B cell (primary cell): ENCODE measurements around the gene CACNA1A. TPM values are rescaled to one million over a fixed set of nuclear protein-coding genes. Genes with fewer than 3 reads are reported as not detected.
"Not testable (repeated sequence)": the region's sequence is repeated elsewhere in the genome, so short reads cannot be mapped to it uniquely, and the experiment has no call there.

Source experiments
- ATAC-seq: fragments of 200-7000 bp; cut with Tn5 transposase; one replicate; pipeline ENCODE4 v1.10.0; 2021; ENCODE audit warnings: low read depth, mild to moderate bottlenecking, moderate number of reproducible peaks, moderate library complexity
- CTCF ChIA-PET: fragments of 350-600 bp; sonication (Branson Sonifier 250); formaldehyde crosslinking; loops from one replicate; lab custom pipeline; 2021; ENCODE audit warnings: antibody characterized with exemption, inconsistent platforms; lab: Charles Lee
- POLR2A ChIA-PET: fragments of 350-600 bp; sonication (Branson Sonifier 250); formaldehyde crosslinking; loops from one replicate; lab custom pipeline; 2021; ENCODE audit warnings: antibody characterized with exemption; lab: Charles Lee
- DNase-seq: peaks from one replicate; pipeline ENCODE4 v3.0.0; 2013
- H2AFZ ChIP-seq: 2 replicates; pipeline ENCODE4 v1.6.1; 2012; ENCODE audit warnings: mild to moderate bottlenecking, low read depth, low read length; ENCODE audit not compliant: insufficient read depth, poor library complexity, severe bottlenecking
- H3K27ac ChIP-seq, 2 donors: 1 replicate in 1 of 2; 2 replicates in 1 of 2; pipeline ENCODE4 v1.5.1; 2012 to 2013; ENCODE audit warnings: low read length in 2 of 2, mild to moderate bottlenecking in 2 of 2, moderate library complexity in 1 of 2
- H3K27me3 ChIP-seq, 4 experiments: fragments of 200-600 bp in 1 of 4; sonication (generic) in 1 of 4; replicated peaks in 1 of 4; 1 replicate in 2 of 4; 2 replicates in 2 of 4; pipeline versions ENCODE4 v1.6.1 to v1.7.0; 2013 to 2016; ENCODE audit warnings: low read length in 3 of 4, mild to moderate bottlenecking in 2 of 4, mixed read lengths in 1 of 4, moderate library complexity in 1 of 4; ENCODE audit not compliant: insufficient read depth in 4 of 4, control insufficient read depth in 3 of 4; ENCODE audit errors: control extremely low read depth in 1 of 4
- H3K36me3 ChIP-seq, 2 experiments: replicated peaks in 1 of 2; 1 replicate in 1 of 2; 2 replicates in 1 of 2; pipeline versions ENCODE4 v1.6.1 to v1.7.1; 2013; ENCODE audit warnings: low read length in 1 of 2; ENCODE audit not compliant: insufficient read depth in 2 of 2, control insufficient read depth in 1 of 2; ENCODE audit errors: control extremely low read depth in 1 of 2, extremely low read depth in 1 of 2
- H3K4me1 ChIP-seq, 2 donors: fragments of 200-600 bp in 1 of 2; sonication (generic) in 1 of 2; 1 replicate in 1 of 2; 2 replicates in 1 of 2; pipeline versions ENCODE4 v1.5.1 to v1.6.1; 2013 to 2017; ENCODE audit warnings: low read length in 2 of 2; ENCODE audit not compliant: control insufficient read depth in 2 of 2, insufficient read depth in 2 of 2
- H3K4me2 ChIP-seq: replicated peaks from 2 replicates; pipeline ENCODE3; 2012; ENCODE audit warnings: mild to moderate bottlenecking, low read depth, low read length; ENCODE audit not compliant: poor library complexity, severe bottlenecking
- H3K4me3 ChIP-seq, 5 experiments: fragments of 200-600 bp in 1 of 5; sonication (generic) in 1 of 5; 1 replicate in 3 of 5; 2 replicates in 2 of 5; pipeline versions ENCODE4 v1.5.1 to v1.7.0; 2011 to 2016; ENCODE audit warnings: low read length in 4 of 5, mild to moderate bottlenecking in 4 of 5, low read depth in 2 of 5, control low read depth in 1 of 5, moderate library complexity in 1 of 5; ENCODE audit not compliant: insufficient read depth in 1 of 5; ENCODE audit errors: control extremely low read depth in 1 of 5, extremely low read depth in 1 of 5
- H3K79me2 ChIP-seq: fragments of 200-600 bp; sonication (generic); one replicate; pipeline ENCODE4 v1.6.0; 2016; ENCODE audit warnings: low read length; ENCODE audit not compliant: control insufficient read depth, insufficient read depth
- H3K9ac ChIP-seq: fragments of 200-600 bp; sonication (generic); 2 replicates; pipeline ENCODE4 v1.6.1; 2017; ENCODE audit warnings: mild to moderate bottlenecking, low read length, moderate library complexity
- H3K9me3 ChIP-seq, 3 donors: one replicate each; pipeline versions ENCODE4 v1.6.1 to v1.7.1; 2013; ENCODE audit warnings: low read length in 2 of 3; ENCODE audit not compliant: control insufficient read depth in 2 of 3, insufficient read depth in 1 of 3; ENCODE audit errors: control extremely low read depth in 1 of 3
- H4K20me1 ChIP-seq: 2 replicates; pipeline ENCODE4 v1.6.0; 2012; ENCODE audit warnings: mild to moderate bottlenecking, low read length; ENCODE audit not compliant: insufficient read depth, control insufficient read depth, poor library complexity, severe bottlenecking
- H3K27ac Mint-ChIP-seq: one replicate; pipeline ENCODE4 v1.8.0; 2021; ENCODE audit warnings: mixed read lengths
- H3K27me3 Mint-ChIP-seq: one replicate; pipeline ENCODE4 v1.8.0; 2021; ENCODE audit warnings: mixed read lengths
- H3K4me1 Mint-ChIP-seq: one replicate; pipeline ENCODE4 v1.8.0; 2021; ENCODE audit warnings: mixed read lengths
- H3K4me3 Mint-ChIP-seq: one replicate; pipeline ENCODE4 v1.8.0; 2021; ENCODE audit warnings: mixed read lengths
- H3K9me3 Mint-ChIP-seq: one replicate; pipeline ENCODE4 v1.8.0; 2022; ENCODE audit warnings: mixed read lengths; ENCODE audit not compliant: insufficient read depth
- CTCF ChIP-seq: fragments of 200-600 bp; IDR thresholded peaks from one replicate; pipeline ENCODE4 v1.8.0; 2022; ENCODE audit warnings: antibody characterized with exemption, mild to moderate bottlenecking
- EZH2 ChIP-seq: IDR thresholded peaks from 2 replicates; pipeline ENCODE4 v1.6.1; 2012; ENCODE audit warnings: borderline replicate concordance, low read depth, mild to moderate bottlenecking, moderate library complexity, low read length; ENCODE audit not compliant: insufficient read depth, poor library complexity, severe bottlenecking
- WGBS: methylation state at CpG from one replicate; pipeline ENCODE4 v1.1.5; 2013; ENCODE audit warnings: missing lambda C conversion rate; ENCODE audit not compliant: insufficient coverage; 5-methylcytosine and 5-hydroxymethylcytosine counted together
- intact Hi-C: fragments of 100-400 bp; cut with micrococcal nuclease; formaldehyde crosslinking; loops from one replicate; pipeline ENCODE4 v1.10.0; 2022
- polyA plus RNA-seq: library from polyadenylated mRNA; depleted of rRNA; stranded (reverse); fragments of >200 nt; gene quantifications from 2 replicates; pipeline ENCODE4 v1.2.3, GENCODE V29; 2012
- total RNA-seq, 2 donors: library from RNA; stranded (reverse); fragments of 120-200 nt in 1 of 2; gene quantifications; 1 replicate in 1 of 2; 2 replicates in 1 of 2; pipeline versions ENCODE4 v1.2.3 to v1.2.4, GENCODE V29; 2013 to 2022

CACNA1A gene
- total and polyA plus RNA-seq, 2 donors (not counting 1 experiment from before 2014, with no cell fraction given): 1.2 to 1.3 TPM

GRCh38 chr19:13428352-13428751 lies 77.9 kb downstream of the CACNA1A start:
- no peak overlapping the region for H3K4me2 ChIP-seq
- no peaks in the 10 kb centered on the region for H4K20me1 ChIP-seq
- ATAC-seq: no peak
- no peaks in the 10 kb centered on the region for H3K36me3 ChIP-seq
- peaks cover 0 to 16% (median 4%) of the 10 kb centered on the region in 4 experiments for H3K27me3 ChIP-seq
- Mint-ChIP-seq H3K4me3 (no peak overlapping the region), H3K9me3 (peaks cover 13% of the 10 kb centered on the region), H3K27ac (no peak overlapping the region), H3K4me1 (no peaks in the 10 kb centered on the region), H3K27me3 (peaks cover 18% of the 10 kb centered on the region)
- no peak overlapping the region for H3K4me3 ChIP-seq
- peak; percentile 13 for DNase-seq
- H3K27ac ChIP-seq: no peak overlapping the region
- intact Hi-C loops: no loop called here
- H2AFZ ChIP-seq: no peak overlapping the region
- H3K9ac ChIP-seq: no peak overlapping the region
- TF ChIP-seq CTCF (peak; percentile 56), EZH2 (no peak)
- CTCF ChIA-PET: interaction anchor here (1.2 kb wide), 1 partner anchor 233 kb away, joined by 3 read pairs; no protein-coding TSS in a partner anchor
- H3K79me2 ChIP-seq: no peaks in the 10 kb centered on the region
- POLR2A ChIA-PET: no interaction called here
- WGBS: 53% methylated on average over 8 of the region's 9 CpGs
- H3K4me1 ChIP-seq: no peaks in the 10 kb centered on the region
- peaks cover 1 to 33% (median 12%) of the 10 kb centered on the region in 3 donors for H3K9me3 ChIP-seq

GRCh38 chr19:13427273-13428051 lies 78.8 kb downstream of the CACNA1A start:
- no peaks in the 10 kb centered on the region for H4K20me1 ChIP-seq
- no peak overlapping the region for H2AFZ ChIP-seq
- no peak overlapping the region for H3K4me3 Mint-ChIP-seq
- intact Hi-C loops: no loop called here
- no peak overlapping the region for H3K4me3 ChIP-seq
- H3K27me3 ChIP-seq: peaks cover 0 to 18% (median 4%) of the 10 kb centered on the region in 4 experiments
- H3K27ac Mint-ChIP-seq: no peak overlapping the region
- no peak overlapping the region for H3K9ac ChIP-seq
- no peaks in the 10 kb centered on the region for H3K4me1 Mint-ChIP-seq
- DNase-seq: no peak
- POLR2A ChIA-PET: no interaction called here
- peaks cover 18% of the 10 kb centered on the region for H3K9me3 Mint-ChIP-seq
- WGBS: 95% methylated on average over 6 of the region's 11 CpGs
- peaks cover 1 to 41% (median 20%) of the 10 kb centered on the region in 3 donors for H3K9me3 ChIP-seq
- no peak overlapping the region for H3K4me2 ChIP-seq
- peaks cover 18% of the 10 kb centered on the region for H3K27me3 Mint-ChIP-seq
- CTCF ChIA-PET: no interaction called here
- H3K79me2 ChIP-seq: no peaks in the 10 kb centered on the region
- H3K27ac ChIP-seq: no peak overlapping the region
- TF ChIP-seq EZH2 (no peak), CTCF (no peak)
- ATAC-seq: no peak
- H3K4me1 ChIP-seq: no peaks in the 10 kb centered on the region
- H3K36me3 ChIP-seq: no peaks in the 10 kb centered on the region

GRCh38 chr19:13425875-13426274 lies 80.4 kb downstream of the CACNA1A start:
- H3K4me3 ChIP-seq, H3K36me3 ChIP-seq, H3K9ac ChIP-seq, DNase-seq, H3K4me3 Mint-ChIP-seq, intact Hi-C loops, H3K4me2 ChIP-seq, H3K4me1 ChIP-seq, H3K27ac Mint-ChIP-seq, H3K4me1 Mint-ChIP-seq, ATAC-seq, H2AFZ ChIP-seq, H3K79me2 ChIP-seq, H3K27ac ChIP-seq, CTCF ChIA-PET, POLR2A ChIA-PET, H4K20me1 ChIP-seq: not testable (repeated sequence)
- Mint-ChIP-seq H3K9me3 (peaks cover 19% of the 10 kb centered on the region), H3K27me3 (peaks cover 11% of the 10 kb centered on the region)
- peaks cover 0 to 16% (median 3%) of the 10 kb centered on the region in 4 experiments for H3K27me3 ChIP-seq
- peaks cover 1 to 45% (median 34%) of the 10 kb centered on the region in 3 donors for H3K9me3 ChIP-seq
- no CpG with 5 or more reads among the region's 3 CpGs for WGBS
